SK-N-SH (cell line): ENCODE measurements around the gene SF3A2. TPM values are rescaled to one million over a fixed set of nuclear protein-coding genes. Genes with fewer than 3 reads are reported as not detected.
A peak's percentile ranks its signal among the peaks of the same experiment; 100 is the strongest.

Source experiments
- CTCF ChIA-PET: fragments of 300-600, 350-600 bp; formaldehyde crosslinking; extraction: SDS; loops from one replicate; lab custom pipeline; 2021; lab: Yijun Ruan, JAX
- POLR2A ChIA-PET: fragments of 350-600 bp; sonication (Branson Sonifier 250); formaldehyde crosslinking; extraction: SDS; loops from one replicate; lab custom pipeline; 2020; ENCODE audit warnings: antibody characterized with exemption, inconsistent platforms; lab: Yijun Ruan, JAX
- DNase-seq: peaks from one replicate; pipeline ENCODE4 v3.0.0; 2012
- H2AFZ ChIP-seq: fragments of 200-600 bp; sonication (generic); 2 replicates; pipeline ENCODE4 v1.8.1; 2016; ENCODE audit warnings: antibody characterized with exemption, mild to moderate bottlenecking, low read depth
- H3F3A ChIP-seq: fragments of 200-600 bp; sonication (generic); replicated peaks from 2 replicates; pipeline ENCODE3; 2016; ENCODE audit warnings: antibody characterized with exemption, mild to moderate bottlenecking; ENCODE audit not compliant: insufficient read depth
- H3K27ac ChIP-seq, 2 experiments: fragments of 200-500 bp in 1 of 2; fragments of 200-600 bp in 1 of 2; sonication (Bioruptor generic) in 1 of 2; sonication (generic), shearing (Covaris generic) in 1 of 2; 2 replicates each; pipeline versions ENCODE4 v1.5.1 to v1.6.1; 2014 to 2016; ENCODE audit warnings: low read depth in 2 of 2, inconsistent platforms in 1 of 2, low read length in 1 of 2, mild to moderate bottlenecking in 1 of 2, mixed read lengths in 1 of 2
- H3K27me3 ChIP-seq: fragments of 200-600 bp; sonication (generic), shearing (Covaris generic); 2 replicates; pipeline ENCODE4 v1.6.1; 2016; ENCODE audit warnings: mixed run types; ENCODE audit not compliant: insufficient read depth
- H3K36me3 ChIP-seq, 2 experiments: fragments of 200-500 bp in 1 of 2; fragments of 200-600 bp in 1 of 2; sonication (Bioruptor generic) in 1 of 2; sonication (generic) in 1 of 2; replicated peaks in 1 of 2; 2 replicates each; pipeline versions ENCODE3 to v1.5.1; 2014 to 2016; ENCODE audit warnings: low read length in 1 of 2, mild to moderate bottlenecking in 1 of 2; ENCODE audit not compliant: insufficient read depth in 2 of 2, control insufficient read depth in 1 of 2
- H3K4me1 ChIP-seq, 2 experiments: fragments of 200-500 bp in 1 of 2; fragments of 200-600 bp in 1 of 2; sonication (Bioruptor generic) in 1 of 2; sonication (generic), shearing (Covaris generic) in 1 of 2; 2 replicates each; pipeline versions ENCODE4 v1.5.1 to v1.6.1; 2014 to 2016; ENCODE audit warnings: low read depth in 1 of 2, low read length in 1 of 2, mixed run types in 1 of 2; ENCODE audit not compliant: insufficient read depth in 2 of 2, control insufficient read depth in 1 of 2
- H3K4me2 ChIP-seq: fragments of 200-600 bp; sonication (generic), shearing (Covaris generic); 2 replicates; pipeline ENCODE4 v1.6.1; 2017; ENCODE audit warnings: mixed run types
- H3K4me3 ChIP-seq, 2 experiments: fragments of 200-500 bp in 1 of 2; fragments of 200-600 bp in 1 of 2; sonication (Bioruptor generic) in 1 of 2; sonication (generic), shearing (Covaris generic) in 1 of 2; 2 replicates each; pipeline versions ENCODE4 v1.5.1 to v1.8.1; 2014 to 2016; ENCODE audit warnings: low read depth in 2 of 2, inconsistent platforms in 1 of 2, low read length in 1 of 2, mild to moderate bottlenecking in 1 of 2, mixed read lengths in 1 of 2, moderate library complexity in 1 of 2
- H3K79me2 ChIP-seq: fragments of 200-600 bp; sonication (generic); 2 replicates; pipeline ENCODE4 v1.8.1; 2017; ENCODE audit warnings: mild to moderate bottlenecking; ENCODE audit not compliant: insufficient read depth
- H3K9ac ChIP-seq: fragments of 200-600 bp; sonication (generic); 2 replicates; pipeline ENCODE4 v1.6.1; 2017; ENCODE audit warnings: mixed run types
- H3K9me2 ChIP-seq: fragments of 200-600 bp; sonication (generic); 2 replicates; pipeline ENCODE4 v1.6.1; 2017; ENCODE audit warnings: mixed run types
- H3K9me3 ChIP-seq: fragments of 200-600 bp; sonication (generic); 2 replicates; pipeline ENCODE4 v1.6.1; 2017; ENCODE audit warnings: mixed run types, mild to moderate bottlenecking, moderate library complexity
- H4K20me1 ChIP-seq: fragments of 200-600 bp; sonication (generic); 2 replicates; pipeline ENCODE4 v1.6.1; 2017; ENCODE audit warnings: mild to moderate bottlenecking, mixed run types; ENCODE audit not compliant: insufficient read depth
- RCOR1 ChIP-seq: fragments of 150-350 bp; IDR thresholded peaks from 2 replicates; pipeline ENCODE4 v1.6.1; 2017; ENCODE audit warnings: antibody characterized with exemption, low read length
- YY1 ChIP-seq: IDR thresholded peaks from 2 replicates; pipeline ENCODE4 v1.4.0; 2012; ENCODE audit warnings: low read depth, mild to moderate bottlenecking
- WGBS: methylation state at CpG from one replicate; pipeline ENCODE4 v1.1.6; 2017; ENCODE audit warnings: low lambda C conversion rate; 5-methylcytosine and 5-hydroxymethylcytosine counted together
- polyA plus RNA-seq, 3 experiments: library from polyadenylated mRNA; depleted of rRNA; stranded (reverse); fragments of >200 nt; gene quantifications; 2 replicates each; pipeline ENCODE4 v1.2.3, GENCODE V29; 2012
- TF ChIP-seq, protein P1 (sequence below): IDR thresholded peaks from 2 replicates; pipeline ENCODE4 v1.6.1; 2012; ENCODE audit warnings: mild to moderate bottlenecking, low read depth, low read length, moderate library complexity
- TF ChIP-seq, protein P2 (sequence below): fragments of 150-350 bp; IDR thresholded peaks from 2 replicates; pipeline ENCODE4 v1.6.1; 2017; ENCODE audit warnings: antibody characterized with exemption, low read length, low read depth, borderline replicate concordance
- TF ChIP-seq, protein P3 (sequence below): IDR thresholded peaks from 2 replicates; pipeline ENCODE4 v1.4.0; 2012; ENCODE audit warnings: low read depth, borderline replicate concordance
- TF ChIP-seq, protein P4 (sequence below): fragments of 200-600 bp; sonication (generic); IDR thresholded peaks from 2 replicates; pipeline ENCODE4 v1.6.1; 2017; ENCODE audit warnings: antibody characterized with exemption, mild to moderate bottlenecking, moderate library complexity

SF3A2 gene
- polyA plus RNA-seq, 1 of the 3 experiments (the other 2 are of a cell fraction) = 55.8 TPM

DNA sequence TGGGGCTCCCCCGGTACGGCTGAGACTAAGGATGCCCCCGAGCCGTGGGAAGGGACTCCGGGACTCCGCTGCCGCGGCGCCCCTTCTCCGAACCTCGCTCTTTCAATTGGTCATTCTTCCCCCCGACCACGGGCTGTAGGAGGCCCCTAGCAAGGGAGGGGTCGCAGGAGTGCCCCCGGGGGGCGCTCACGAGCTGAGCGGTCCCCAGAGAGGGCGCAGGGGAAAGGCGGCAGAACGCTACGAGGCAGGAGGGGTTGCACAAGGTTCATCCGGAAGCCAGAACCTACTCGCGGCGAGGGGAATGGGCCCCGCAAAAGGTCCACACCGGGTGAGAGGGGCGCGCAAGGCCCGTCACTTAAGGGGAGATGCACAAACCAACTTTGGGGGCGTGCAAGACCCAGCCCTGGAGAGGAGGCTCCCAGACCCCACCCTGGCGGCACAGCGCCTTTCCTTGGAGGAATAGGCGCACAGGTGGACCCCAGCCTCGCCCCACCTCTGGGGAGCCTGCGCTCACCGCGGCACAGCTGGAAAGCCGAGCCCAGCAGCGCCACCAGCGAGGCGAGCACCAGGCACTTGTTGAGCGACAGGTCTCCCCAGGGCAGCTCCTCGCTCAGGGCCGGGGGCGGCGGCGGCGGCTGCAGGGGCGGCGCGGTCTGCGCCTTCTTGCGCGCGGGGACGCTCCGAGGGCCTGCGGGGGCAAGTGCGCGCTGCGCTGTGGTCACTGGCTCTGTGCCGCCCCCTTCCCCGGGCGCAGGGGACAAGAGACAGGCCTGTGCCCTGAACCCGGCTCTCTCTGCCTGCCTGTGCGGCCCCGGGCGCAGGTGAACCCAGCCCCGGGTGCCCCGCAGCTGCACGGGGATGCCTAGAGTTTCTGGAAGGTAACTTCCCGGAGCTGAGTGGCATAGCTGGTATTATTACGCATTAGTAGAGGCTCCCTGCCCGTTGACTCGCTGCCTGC lies 16.8 kb downstream of the SF3A2 start:
- 89% methylated on average over 31 of the region's 77 CpGs for WGBS
- Histone ChIP-seq H3K4me2 (no peak overlapping the region), H3K79me2 (no peaks in the 10 kb centered on the region), H3K36me3 (peaks cover 0 to 25% of the 10 kb centered on the region in 2 experiments), H3K4me1 (peaks cover 0 to 17% of the 10 kb centered on the region in 2 experiments; a peak in 1 of 4 replicates), H3K4me3 (no peak overlapping the region), H3K9ac (no peak overlapping the region), H3K9me3 (no peaks in the 10 kb centered on the region), H3K9me2 (no peaks in the 10 kb centered on the region), H2AFZ (no peak overlapping the region), H3K27me3 (no peaks in the 10 kb centered on the region), H4K20me1 (no peaks in the 10 kb centered on the region), H3F3A (peaks cover 12% of the 10 kb centered on the region), H3K27ac (no peak overlapping the region; a peak in 1 of 4 replicates)
- TF ChIP-seq, protein P1, sequence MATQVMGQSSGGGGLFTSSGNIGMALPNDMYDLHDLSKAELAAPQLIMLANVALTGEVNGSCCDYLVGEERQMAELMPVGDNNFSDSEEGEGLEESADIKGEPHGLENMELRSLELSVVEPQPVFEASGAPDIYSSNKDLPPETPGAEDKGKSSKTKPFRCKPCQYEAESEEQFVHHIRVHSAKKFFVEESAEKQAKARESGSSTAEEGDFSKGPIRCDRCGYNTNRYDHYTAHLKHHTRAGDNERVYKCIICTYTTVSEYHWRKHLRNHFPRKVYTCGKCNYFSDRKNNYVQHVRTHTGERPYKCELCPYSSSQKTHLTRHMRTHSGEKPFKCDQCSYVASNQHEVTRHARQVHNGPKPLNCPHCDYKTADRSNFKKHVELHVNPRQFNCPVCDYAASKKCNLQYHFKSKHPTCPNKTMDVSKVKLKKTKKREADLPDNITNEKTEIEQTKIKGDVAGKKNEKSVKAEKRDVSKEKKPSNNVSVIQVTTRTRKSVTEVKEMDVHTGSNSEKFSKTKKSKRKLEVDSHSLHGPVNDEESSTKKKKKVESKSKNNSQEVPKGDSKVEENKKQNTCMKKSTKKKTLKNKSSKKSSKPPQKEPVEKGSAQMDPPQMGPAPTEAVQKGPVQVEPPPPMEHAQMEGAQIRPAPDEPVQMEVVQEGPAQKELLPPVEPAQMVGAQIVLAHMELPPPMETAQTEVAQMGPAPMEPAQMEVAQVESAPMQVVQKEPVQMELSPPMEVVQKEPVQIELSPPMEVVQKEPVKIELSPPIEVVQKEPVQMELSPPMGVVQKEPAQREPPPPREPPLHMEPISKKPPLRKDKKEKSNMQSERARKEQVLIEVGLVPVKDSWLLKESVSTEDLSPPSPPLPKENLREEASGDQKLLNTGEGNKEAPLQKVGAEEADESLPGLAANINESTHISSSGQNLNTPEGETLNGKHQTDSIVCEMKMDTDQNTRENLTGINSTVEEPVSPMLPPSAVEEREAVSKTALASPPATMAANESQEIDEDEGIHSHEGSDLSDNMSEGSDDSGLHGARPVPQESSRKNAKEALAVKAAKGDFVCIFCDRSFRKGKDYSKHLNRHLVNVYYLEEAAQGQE = no peak
- TF ChIP-seq RCOR1 (no peak), YY1 (no peak)
- TF ChIP-seq, protein P2, sequence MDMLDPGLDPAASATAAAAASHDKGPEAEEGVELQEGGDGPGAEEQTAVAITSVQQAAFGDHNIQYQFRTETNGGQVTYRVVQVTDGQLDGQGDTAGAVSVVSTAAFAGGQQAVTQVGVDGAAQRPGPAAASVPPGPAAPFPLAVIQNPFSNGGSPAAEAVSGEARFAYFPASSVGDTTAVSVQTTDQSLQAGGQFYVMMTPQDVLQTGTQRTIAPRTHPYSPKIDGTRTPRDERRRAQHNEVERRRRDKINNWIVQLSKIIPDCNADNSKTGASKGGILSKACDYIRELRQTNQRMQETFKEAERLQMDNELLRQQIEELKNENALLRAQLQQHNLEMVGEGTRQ = no peak
- TF ChIP-seq, protein P3, sequence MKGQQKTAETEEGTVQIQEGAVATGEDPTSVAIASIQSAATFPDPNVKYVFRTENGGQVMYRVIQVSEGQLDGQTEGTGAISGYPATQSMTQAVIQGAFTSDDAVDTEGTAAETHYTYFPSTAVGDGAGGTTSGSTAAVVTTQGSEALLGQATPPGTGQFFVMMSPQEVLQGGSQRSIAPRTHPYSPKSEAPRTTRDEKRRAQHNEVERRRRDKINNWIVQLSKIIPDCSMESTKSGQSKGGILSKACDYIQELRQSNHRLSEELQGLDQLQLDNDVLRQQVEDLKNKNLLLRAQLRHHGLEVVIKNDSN = no peak
- TF ChIP-seq, protein P4, sequence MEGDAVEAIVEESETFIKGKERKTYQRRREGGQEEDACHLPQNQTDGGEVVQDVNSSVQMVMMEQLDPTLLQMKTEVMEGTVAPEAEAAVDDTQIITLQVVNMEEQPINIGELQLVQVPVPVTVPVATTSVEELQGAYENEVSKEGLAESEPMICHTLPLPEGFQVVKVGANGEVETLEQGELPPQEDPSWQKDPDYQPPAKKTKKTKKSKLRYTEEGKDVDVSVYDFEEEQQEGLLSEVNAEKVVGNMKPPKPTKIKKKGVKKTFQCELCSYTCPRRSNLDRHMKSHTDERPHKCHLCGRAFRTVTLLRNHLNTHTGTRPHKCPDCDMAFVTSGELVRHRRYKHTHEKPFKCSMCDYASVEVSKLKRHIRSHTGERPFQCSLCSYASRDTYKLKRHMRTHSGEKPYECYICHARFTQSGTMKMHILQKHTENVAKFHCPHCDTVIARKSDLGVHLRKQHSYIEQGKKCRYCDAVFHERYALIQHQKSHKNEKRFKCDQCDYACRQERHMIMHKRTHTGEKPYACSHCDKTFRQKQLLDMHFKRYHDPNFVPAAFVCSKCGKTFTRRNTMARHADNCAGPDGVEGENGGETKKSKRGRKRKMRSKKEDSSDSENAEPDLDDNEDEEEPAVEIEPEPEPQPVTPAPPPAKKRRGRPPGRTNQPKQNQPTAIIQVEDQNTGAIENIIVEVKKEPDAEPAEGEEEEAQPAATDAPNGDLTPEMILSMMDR = peak; percentile 39
- CTCF ChIA-PET = interaction anchor here (1.4 to 4.0 kb wide), 3 partner anchors 10 to 18 kb away, joined by 4 to 16 read pairs (median 9); partner anchors contain the start of gene PLEKHJ1
- POLR2A ChIA-PET = interaction anchor here (2.7 to 4.2 kb wide), 2 partner anchors 9 to 16 kb away, joined by 13 to 33 read pairs; no protein-coding TSS in a partner anchor
- DNase-seq = peak; percentile 58
